GM19328 (cell line): ENCODE data around the gene IGFBPL1.
"Not testable (repeated sequence)": the region's sequence is repeated elsewhere in the genome, so short reads cannot be mapped to it uniquely, and the experiment has no call there.

Experiments
- ATAC-seq: cut with Tn5 transposase; IDR thresholded peaks from one replicate; pipeline ENCODE4 v1.9.1; 2021; ENCODE audit warnings: mild to moderate bottlenecking, moderate library complexity; ENCODE audit not compliant: unreplicated experiment

IGFBPL1 gene

DNA sequence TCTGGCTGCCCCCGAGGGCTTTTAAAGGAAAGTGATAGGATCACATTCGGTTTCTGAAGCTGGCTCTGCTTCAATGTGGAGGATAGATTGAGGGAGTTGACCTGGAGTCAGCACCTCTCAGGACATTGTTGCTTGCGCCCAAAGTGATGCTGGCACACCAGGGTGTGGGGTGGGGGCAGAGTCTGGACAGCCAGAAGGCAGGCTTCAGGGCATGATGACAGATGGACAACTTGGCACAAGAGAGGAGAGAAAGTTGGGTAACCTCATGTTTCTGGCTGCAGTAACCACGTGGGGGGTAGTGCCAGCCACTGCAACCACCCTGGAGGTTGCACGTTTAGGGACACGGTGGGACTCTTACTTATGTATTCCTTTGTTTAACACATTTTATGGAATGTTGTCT, 22.3 kb downstream of the IGFBPL1 start:
- ATAC-seq, result no peak

GRCh38 chr9:38399191-38399590, 25.1 kb downstream of the IGFBPL1 start:
- ATAC-seq, result not testable (repeated sequence)

DNA sequence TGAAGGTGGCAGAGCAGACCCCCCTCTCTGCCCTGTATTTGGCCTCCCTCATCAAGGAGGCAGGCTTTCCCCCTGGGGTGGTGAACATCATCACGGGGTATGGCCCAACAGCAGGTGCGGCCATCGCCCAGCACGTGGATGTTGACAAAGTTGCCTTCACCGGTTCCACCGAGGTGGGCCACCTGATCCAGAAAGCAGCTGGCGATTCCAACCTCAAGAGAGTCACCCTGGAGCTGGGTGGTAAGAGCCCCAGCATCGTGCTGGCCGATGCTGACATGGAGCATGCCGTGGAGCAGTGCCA, 27.9 kb downstream of the IGFBPL1 start:
- ATAC-seq, result no peak

DNA sequence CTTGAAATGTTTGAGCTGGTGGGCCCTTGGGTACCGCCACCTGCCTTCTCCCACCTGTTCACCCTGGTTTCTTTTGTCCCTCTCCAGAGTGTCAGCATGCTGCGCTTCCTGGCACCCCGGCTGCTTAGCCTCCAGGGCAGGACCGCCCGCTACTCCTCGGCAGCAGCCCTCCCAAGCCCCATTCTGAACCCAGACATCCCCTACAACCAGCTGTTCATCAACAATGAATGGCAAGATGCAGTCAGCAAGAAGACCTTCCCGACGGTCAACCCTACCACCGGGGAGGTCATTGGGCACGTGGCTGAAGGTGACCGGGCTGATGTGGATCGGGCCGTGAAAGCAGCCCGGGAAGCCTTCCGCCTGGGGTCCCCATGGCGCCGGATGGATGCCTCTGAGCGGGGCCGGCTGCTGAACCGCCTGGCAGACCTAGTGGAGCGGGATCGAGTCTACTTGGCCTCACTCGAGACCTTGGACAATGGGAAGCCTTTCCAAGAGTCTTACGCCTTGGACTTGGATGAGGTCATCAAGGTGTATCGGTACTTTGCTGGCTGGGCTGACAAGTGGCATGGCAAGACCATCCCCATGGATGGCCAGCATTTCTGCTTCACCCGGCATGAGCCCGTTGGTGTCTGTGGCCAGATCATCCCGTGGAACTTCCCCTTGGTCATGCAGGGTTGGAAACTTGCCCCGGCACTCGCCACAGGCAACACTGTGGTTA, 28.4 kb downstream of the IGFBPL1 start:
- ATAC-seq, result no peak

- no peak for ATAC-seq
Observed at GRCh38 chr9:38394416-38394815, 29.8 kb downstream of the IGFBPL1 start.

- peak; percentile 2 for ATAC-seq
Observed at GRCh38 chr9:38393128-38393796, 31.0 kb downstream of the IGFBPL1 start.

DNA sequence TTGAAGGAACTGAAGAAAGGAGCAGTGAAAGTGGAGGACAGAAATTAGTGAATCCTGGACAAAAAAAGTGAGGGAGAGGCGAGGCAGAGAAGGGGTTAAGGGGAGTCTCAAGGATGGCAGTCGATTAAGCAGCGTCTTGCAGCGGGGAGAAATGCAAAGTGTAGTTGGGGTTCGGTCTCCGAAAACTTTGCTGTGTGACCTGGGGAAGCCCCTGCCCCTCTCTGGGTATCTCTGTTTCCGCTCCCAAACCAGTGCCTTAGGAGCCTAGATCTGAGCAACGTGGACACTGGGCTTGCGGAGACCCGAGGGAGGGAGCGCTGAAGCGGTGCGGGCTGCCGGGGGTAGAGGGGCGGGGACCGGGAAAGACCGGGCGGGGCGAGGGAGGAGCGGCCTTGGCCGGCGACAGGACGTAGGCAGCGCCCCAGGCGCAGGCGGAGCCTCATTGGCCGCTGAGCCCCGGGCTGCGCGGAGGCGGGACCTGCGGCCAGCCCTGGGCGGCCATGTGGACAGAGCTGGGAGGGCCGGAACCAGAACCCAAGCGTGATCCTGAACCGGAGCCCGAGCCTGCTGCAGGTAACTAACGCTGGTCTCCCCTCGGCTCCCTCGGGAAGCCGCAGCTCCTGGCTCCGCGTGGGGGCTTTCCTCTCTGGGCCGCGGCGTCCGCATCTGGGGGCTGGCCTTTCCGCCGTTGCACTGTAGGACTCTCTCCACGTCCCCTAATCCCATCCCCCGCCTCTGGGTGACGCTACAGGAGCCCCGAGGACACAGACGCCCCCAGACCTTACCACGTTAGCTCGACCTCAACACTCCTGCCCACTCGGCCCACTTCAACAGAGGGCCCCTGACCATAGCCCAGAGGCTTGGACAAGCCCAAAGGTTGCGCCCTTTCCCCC, 31.8 kb downstream of the IGFBPL1 start, which contains the start of gene ALDH1B1:
Gene ALDH1B1, plus strand, starts transcription at position 468 of the 893 bp plus-strand sequence. CDS start 3,047 bp downstream, outside the sequence.
- ATAC-seq, result peak; percentile 99

DNA sequence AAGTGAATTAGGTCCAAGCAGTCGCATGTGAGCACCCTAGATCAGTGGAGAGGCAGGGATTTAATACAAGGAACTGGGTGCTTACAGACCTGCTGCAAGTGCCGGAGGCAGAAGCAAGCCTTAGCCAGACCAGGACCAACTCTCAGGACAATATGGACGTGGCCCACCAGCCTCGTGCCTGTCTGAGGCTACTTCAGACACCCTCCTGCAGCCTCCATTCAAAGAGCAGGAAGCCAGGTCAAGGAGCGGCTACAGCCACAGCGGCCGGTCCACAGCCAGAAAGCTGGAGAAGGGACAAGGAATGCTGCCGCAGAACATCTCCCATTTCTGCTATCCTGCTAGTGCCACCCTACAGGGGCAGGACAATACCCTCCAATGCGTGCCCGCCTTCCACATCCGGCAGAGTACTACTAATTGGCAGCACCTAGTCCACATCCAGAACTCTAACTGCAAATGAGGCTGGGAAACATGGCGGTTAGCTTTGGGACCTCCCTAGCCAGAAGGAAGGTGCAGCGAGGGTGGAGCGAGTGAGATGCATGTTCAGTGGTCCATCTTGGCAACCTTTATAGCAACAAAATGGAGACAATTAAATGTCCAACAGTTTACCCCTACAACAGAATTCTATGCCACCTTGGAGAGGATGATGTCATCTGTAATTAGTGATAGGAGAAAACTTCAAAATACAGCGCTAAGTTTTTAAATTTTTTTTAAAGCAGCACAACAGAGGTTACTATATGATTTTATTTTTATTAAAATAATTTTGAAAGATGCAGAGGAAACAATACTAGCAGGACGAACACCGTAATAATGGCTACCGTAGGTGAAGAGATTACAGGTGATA, 32.8 kb downstream of the IGFBPL1 start:
- ATAC-seq, result no peak

DNA sequence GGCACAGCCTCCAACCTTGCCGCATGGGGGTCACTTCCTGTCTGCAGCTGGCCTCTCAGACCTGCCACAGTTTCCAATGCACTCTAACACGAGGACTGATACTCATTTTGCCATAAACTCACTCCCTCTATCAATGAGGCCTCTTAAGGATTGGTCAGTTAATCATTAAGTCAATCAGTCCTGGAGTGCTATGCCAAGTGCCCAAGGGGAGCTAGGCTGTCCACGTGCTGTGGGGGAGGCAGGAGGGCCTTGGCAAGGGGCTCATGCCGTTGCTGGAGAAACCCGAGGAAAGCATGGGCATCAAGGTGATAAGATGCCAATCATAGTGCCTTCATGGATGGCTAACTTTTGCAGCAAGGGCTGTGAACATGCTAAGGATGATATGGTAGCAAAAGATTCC, 33.4 kb downstream of the IGFBPL1 start:
- no peak for ATAC-seq

GRCh38 chr9:38390442-38390841, 33.8 kb downstream of the IGFBPL1 start:
- no peak for ATAC-seq

DNA sequence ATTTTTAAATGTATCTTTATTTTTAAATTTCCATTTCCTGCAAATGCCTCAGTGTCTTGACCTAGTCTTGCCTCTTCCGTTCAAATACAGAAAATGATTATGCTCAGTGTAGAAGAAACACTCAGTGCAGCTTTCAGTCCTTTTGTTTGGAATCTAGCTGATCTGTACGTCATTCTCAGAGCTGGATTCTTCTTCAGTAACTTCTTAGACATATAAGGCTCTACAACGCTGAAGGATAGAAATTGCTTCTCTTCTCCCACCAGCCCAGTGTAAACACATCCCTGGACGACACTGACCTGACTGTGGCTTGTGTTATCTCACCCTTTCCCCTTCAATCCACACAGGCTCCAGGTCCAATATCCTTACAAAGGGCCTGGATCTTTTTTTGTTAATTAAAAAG, 34.9 kb downstream of the IGFBPL1 start:
- no peak for ATAC-seq

- ATAC-seq, result no peak
Observed at GRCh38 chr9:38388283-38389223, 35.7 kb downstream of the IGFBPL1 start.

GRCh38 chr9:38387751-38388150, 36.5 kb downstream of the IGFBPL1 start:
- ATAC-seq, result no peak

DNA sequence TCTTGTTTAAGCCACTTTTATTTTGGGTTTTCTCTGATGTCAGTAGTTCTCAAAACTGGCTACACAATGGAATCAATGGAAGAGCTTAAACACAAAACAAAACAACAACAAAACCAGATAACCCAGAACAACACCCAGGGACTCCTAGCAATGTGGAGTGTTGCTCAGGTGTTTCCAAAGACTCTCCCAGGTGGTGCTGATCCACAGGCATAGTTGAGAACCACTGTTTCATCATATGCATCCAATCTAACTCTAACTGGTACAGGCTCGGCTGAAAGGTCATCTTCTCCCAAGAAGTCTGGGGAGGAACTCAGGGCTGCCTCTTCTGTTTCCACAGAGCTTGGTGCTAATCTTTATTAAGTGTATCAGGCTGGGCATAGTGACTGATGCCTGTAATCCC, 37.2 kb downstream of the IGFBPL1 start:
- ATAC-seq, result no peak

DNA sequence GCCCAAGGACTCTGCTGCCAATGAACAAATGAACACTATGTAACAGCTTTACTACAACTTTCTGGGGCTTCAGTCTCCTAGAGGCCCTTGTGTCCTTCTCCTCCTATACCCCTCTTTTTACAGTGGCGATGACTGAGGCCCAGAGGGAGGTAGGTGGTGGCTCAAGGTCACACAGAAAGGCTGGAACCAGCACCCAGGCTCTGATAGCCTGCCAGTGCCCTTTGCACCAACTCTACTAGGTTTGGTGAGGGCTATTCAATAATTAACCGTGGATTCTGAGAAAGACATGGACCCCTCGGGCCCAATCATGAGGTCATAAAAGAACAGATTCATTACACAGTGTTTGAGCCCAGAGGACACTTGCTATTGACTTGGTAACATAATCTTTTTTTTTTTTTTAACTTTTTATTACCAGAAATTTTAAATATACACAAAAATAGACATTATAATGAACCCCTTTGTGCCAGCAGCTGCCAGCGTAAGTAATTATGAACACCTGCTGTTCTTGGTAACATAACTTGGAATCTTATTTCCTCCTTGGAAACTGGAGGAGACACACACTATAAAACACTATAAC, 37.8 kb downstream of the IGFBPL1 start:
- no peak for ATAC-seq

DNA sequence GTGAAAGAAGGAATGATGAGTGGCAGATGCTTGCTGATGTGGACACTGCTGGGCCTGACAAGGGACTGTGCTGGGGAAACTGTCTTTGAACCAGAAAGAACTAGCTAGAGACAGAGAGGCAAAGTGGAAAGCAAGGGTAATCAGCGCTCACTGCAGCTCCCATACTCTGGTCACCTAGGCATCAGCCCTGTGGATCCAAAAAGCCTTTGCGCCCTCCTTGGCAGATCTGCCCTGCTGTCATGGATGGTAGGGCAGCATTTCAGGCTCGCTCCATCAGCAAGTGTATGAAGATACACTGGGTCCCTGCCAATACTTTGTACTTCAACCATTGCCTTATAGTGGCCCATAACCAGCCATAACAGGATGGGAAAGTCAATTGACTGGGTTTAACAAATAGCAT, 38.4 kb downstream of the IGFBPL1 start:
- ATAC-seq, result no peak

- no peak for ATAC-seq
Observed at GRCh38 chr9:38384990-38385848, 39.0 kb downstream of the IGFBPL1 start.

GRCh38 chr9:38382141-38382540, 42.1 kb downstream of the IGFBPL1 start:
- ATAC-seq, result no peak
